Mesothelial cell of epicardium (in vitro differentiated cells): Measurements from ENCODE around the gene DNAJC7. TPM values are rescaled to one million over a fixed set of nuclear protein-coding genes. Genes with fewer than 3 reads are reported as not detected.

Experiments
- DNase-seq, 2 experiments: peaks; one replicate each; pipeline ENCODE4 v3.0.0; 2021; ENCODE audit warnings: low spot score in 2 of 2; ENCODE audit not compliant: unreplicated experiment in 2 of 2
- H3K27ac Mint-ChIP-seq: 2 replicates; pipeline ENCODE4 v1.8.0; 2021; ENCODE audit warnings: mixed read lengths
- H3K27me3 Mint-ChIP-seq: 2 replicates; pipeline ENCODE4 v1.8.0; 2021; ENCODE audit warnings: low read depth, mixed read lengths
- H3K36me3 Mint-ChIP-seq: 2 replicates; pipeline ENCODE4 v1.8.0; 2021; ENCODE audit warnings: mixed read lengths
- H3K4me1 Mint-ChIP-seq: 2 replicates; pipeline ENCODE4 v1.8.0; 2021; ENCODE audit warnings: mixed read lengths
- H3K4me3 Mint-ChIP-seq: 2 replicates; pipeline ENCODE4 v1.8.0; 2021; ENCODE audit warnings: mild to moderate bottlenecking, moderate library complexity, mixed read lengths
- H3K9me3 Mint-ChIP-seq: 2 replicates; pipeline ENCODE4 v1.8.0; 2021; ENCODE audit warnings: mixed read lengths
- CTCF ChIP-seq: fragments of 200-600 bp; sonication (generic); IDR thresholded peaks from one replicate; pipeline ENCODE4 v1.5.0; 2021; ENCODE audit warnings: antibody characterized with exemption; ENCODE audit not compliant: unreplicated experiment
- total RNA-seq: library from RNA; stranded (reverse); gene quantifications from 3 replicates; pipeline ENCODE4 v1.2.1, GENCODE V29; 2021

Gene DNAJC7
- total RNA-seq, 1 donor from 2014 or later: 103 TPM

GRCh38 chr17:41986634-41987033 is 30.6 kb downstream of the DNAJC7 start:
- Mint-ChIP-seq H3K9me3 (no peaks in the 10 kb centered on the region), H3K36me3 (peaks cover 49% of the 10 kb centered on the region)

GRCh38 chr17:41985919-41986318 is 31.3 kb downstream of the DNAJC7 start:
- H3K4me3 Mint-ChIP-seq: no peak overlapping the region
- H3K27ac Mint-ChIP-seq: no peak overlapping the region
- no peaks in the 10 kb centered on the region for H3K9me3 Mint-ChIP-seq
- DNase-seq: no peak
- H3K27me3 Mint-ChIP-seq: no peaks in the 10 kb centered on the region
- TF ChIP-seq CTCF: no peak
- no peaks in the 10 kb centered on the region for H3K4me1 Mint-ChIP-seq
- peaks cover 45% of the 10 kb centered on the region for H3K36me3 Mint-ChIP-seq

More at GRCh38 chr17:41986634-41987033, 30.6 kb downstream of the DNAJC7 start:
- Mint-ChIP-seq H3K27ac (no peak overlapping the region), H3K4me1 (no peaks in the 10 kb centered on the region), H3K27me3 (no peaks in the 10 kb centered on the region), H3K4me3 (no peak overlapping the region)
- no peak for TF ChIP-seq CTCF
- no peak for DNase-seq

- Mint-ChIP-seq H3K27ac (no peak overlapping the region), H3K4me1 (no peaks in the 10 kb centered on the region), H3K36me3 (peaks cover 52% of the 10 kb centered on the region), H3K9me3 (no peaks in the 10 kb centered on the region), H3K27me3 (no peaks in the 10 kb centered on the region), H3K4me3 (no peak overlapping the region)
- no peak for TF ChIP-seq CTCF
- no peak for DNase-seq
These were observed 32.8 kb downstream of the DNAJC7 start for GRCh38 chr17:41984454-41984853.

GRCh38 chr17:41982026-41982760 is 35.0 kb downstream of the DNAJC7 start:
- H3K4me3 Mint-ChIP-seq: no peak overlapping the region
- no peaks in the 10 kb centered on the region for H3K9me3 Mint-ChIP-seq
- H3K27ac Mint-ChIP-seq: no peak overlapping the region
- peaks cover 6% of the 10 kb centered on the region for H3K4me1 Mint-ChIP-seq
- no peak for DNase-seq
- peaks cover 49% of the 10 kb centered on the region for H3K36me3 Mint-ChIP-seq
- TF ChIP-seq CTCF: no peak
- no peaks in the 10 kb centered on the region for H3K27me3 Mint-ChIP-seq

GRCh38 chr17:41977991-41978390 is 39.2 kb downstream of the DNAJC7 start:
- peaks cover 6% of the 10 kb centered on the region for H3K4me1 Mint-ChIP-seq
- H3K4me3 Mint-ChIP-seq: no peak overlapping the region
- H3K36me3 Mint-ChIP-seq: peaks cover 44% of the 10 kb centered on the region
- no peak for DNase-seq
- no peak for TF ChIP-seq CTCF
- H3K27ac Mint-ChIP-seq: peak overlapping the region; percentile 4
- no peaks in the 10 kb centered on the region for H3K9me3 Mint-ChIP-seq
- no peaks in the 10 kb centered on the region for H3K27me3 Mint-ChIP-seq
